Fibroblast of mammary gland (primary cell): ENCODE measurements around the gene EML3.

Source experiments
- DNase-seq: peaks from one replicate; pipeline ENCODE4 v3.0.0-alpha.2; 2010; ENCODE audit warnings: low read depth
- H3K4me3 ChIP-seq: 2 replicates; pipeline ENCODE4 v1.5.1; 2011; ENCODE audit warnings: low read depth, mild to moderate bottlenecking, low read length, moderate library complexity; ENCODE audit not compliant: control insufficient read depth
- CTCF ChIP-seq: conservative IDR thresholded peaks from 2 replicates; pipeline ENCODE4 v1.5.1; 2011; ENCODE audit warnings: low read depth, low read length, inconsistent platforms; ENCODE audit not compliant: control insufficient read depth, insufficient read depth

The EML3 gene

GRCh38 chr11:62603776-62604299, 8.7 kb downstream of the EML3 start:
- no peak for TF ChIP-seq CTCF
- no peak for DNase-seq
- H3K4me3 ChIP-seq = no peak overlapping the region

- peak overlapping the region; percentile 89 for H3K4me3 ChIP-seq
- TF ChIP-seq CTCF = no peak
- DNase-seq = no peak
These were observed 9.5 kb downstream of the EML3 start for GRCh38 chr11:62603072-62603408.

- peak overlapping the region; percentile 89 for H3K4me3 ChIP-seq
- peak; percentile 52 for DNase-seq
- no peak for TF ChIP-seq CTCF
These were observed 10.2 kb downstream of the EML3 start for GRCh38 chr11:62602141-62603071.

GRCh38 chr11:62601372-62602140, 11.0 kb downstream of the EML3 start, which contains the start of gene MTA2:
Gene MTA2, minus strand, starts transcription at chr11:62601865. Its CDS starts 415 bp downstream, at chr11:62601450.
- no peak for TF ChIP-seq CTCF
- peak within 1 kb of the TSS; percentile 89 for H3K4me3 ChIP-seq
- peak; percentile 97 for DNase-seq

- no peak for DNase-seq
- TF ChIP-seq CTCF = no peak
These were observed 11.5 kb downstream of the EML3 start for GRCh38 chr11:62601122-62601371.

GRCh38 chr11:62600367-62601121, 12.0 kb downstream of the EML3 start:
- H3K4me3 ChIP-seq = peak overlapping the region; percentile 89
- no peak for DNase-seq
- TF ChIP-seq CTCF = no peak

More at GRCh38 chr11:62601122-62601371, 11.5 kb downstream of the EML3 start:
- peak overlapping the region; percentile 89 for H3K4me3 ChIP-seq
